DMS53 (cell line): ENCODE data around the gene KCTD1.

ENCODE experiments used
- DNase-seq: peaks from one replicate; lab custom pipeline; 2025; lab: John Stamatoyannopoulos, UW

Gene KCTD1

DNA sequence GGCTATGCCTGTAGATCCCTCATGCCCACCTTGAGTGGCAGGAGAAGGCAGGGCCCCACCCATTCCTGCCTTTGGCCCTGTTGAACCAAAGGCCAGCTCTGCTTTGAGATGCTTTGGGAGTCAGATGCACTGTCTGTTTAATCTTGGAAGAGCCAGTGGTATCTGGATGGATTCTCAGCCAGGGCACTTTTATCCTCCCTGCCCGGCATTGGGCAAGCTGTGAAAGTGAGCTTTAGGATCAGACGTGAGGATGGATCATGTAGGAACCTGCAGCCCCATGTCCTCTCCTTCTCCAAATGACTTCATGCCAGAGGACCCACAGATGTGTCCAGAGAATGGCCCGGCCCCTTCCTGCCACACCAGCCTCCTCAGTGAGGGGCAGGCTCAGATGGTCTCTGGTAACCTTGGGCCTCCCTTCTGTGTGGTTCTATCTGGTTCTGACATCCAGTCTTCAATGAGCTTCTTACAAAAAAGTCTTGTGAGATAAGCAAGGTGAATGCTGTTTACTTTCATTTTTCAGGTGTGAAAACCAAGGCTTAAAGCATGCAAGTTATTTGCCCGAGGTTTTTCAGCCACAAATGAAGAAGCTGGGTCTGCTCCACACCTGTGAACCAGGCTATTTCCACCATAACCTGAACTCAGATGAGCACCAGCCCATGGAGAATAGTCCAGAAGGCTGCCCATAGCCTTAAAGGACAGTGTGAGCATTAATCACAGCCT, 123.8 kb downstream of the KCTD1 start:
- no peak for DNase-seq

DNA sequence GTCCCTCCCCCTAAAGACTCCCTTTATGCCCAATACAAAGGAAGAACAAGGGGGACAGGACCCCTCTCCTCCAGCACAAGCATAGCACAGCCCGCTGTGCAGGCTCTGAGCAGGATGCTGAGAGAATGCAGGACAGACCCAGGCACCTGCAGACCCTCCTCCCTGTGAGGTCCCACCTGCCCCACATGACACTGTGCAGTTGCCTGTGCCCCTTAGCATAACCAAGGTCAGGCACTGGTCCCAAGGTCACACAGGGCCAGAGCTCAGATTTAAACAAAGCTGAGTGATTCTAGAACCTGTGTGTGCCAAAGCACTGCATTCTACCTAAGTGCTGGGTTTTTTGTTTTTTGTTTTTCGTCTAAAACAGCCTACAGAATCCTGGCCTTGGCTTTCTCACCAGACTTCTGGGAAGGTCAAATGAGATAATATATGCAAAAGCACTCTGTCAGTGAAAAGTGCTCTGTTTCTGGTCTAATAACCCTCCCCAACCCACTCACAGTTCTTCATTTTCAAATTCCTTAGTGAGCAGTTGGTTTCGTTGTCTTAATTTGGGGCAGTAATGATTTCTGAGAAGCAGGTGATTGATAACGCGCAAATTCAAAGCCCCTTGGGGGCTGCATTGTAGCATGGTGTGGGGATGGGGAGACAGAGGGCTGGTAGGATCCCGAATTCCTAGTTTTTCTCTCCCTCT, 125.7 kb downstream of the KCTD1 start:
- DNase-seq: no peak

DNA sequence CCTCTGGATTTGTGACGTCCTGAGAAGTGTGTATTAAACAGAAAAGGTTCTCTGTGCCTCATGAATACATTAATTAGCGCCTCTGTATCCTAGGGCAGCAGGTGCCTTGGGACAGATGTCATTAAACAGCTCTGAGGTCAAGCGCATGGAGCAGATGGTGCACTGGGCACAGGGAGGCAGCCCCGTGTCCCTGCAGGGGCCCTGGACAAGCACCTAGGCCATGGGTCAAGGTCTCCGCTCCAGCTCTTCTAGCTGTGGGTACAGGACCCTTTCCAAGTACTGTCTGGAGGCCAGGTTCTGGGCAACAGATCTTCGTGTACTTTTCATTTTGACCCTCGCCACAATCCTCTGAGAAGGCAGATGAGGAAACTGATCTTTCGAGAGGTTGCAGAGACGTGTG, 126.4 kb downstream of the KCTD1 start:
- DNase-seq: no peak

DNA sequence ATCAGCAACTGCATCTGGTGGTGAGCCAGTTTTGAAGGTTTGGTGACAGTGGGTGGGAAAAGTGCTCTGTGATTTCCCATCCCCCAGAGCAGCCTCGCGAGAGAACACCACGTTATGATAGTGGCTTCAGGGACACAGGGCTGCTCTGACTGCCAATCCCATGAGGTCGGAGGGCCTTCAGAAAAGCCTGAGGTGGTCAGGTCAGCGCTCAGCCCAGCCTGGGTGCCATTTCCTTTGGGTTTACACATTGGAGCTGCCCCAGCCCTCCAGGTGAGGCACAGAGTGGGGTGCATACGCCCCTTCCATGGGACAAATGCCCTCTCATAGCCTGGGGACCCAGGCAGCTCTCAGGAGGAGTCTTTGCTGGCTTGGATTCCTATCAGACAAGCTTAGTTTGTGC, 126.8 kb downstream of the KCTD1 start:
- DNase-seq: no peak

DNA sequence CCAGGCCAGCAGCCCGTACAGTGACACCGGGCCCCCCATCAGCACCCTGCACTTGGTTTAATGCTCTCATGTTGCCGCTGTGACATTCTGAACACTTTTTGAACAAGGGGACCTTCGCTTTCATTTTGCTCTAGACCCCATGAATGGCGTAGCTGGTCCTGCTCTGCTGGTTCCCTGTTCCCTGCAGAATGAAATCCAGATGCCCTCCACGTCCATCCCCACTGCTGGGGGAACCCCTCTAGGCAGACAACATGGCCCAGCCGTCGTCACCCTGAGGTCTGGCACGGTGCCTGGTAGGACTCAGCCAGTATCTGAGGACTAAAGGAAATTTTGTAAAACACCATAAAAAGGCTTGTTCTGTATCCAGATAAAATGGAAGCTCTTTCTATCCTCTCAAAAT, 128.6 kb downstream of the KCTD1 start:
- DNase-seq: no peak

DNA sequence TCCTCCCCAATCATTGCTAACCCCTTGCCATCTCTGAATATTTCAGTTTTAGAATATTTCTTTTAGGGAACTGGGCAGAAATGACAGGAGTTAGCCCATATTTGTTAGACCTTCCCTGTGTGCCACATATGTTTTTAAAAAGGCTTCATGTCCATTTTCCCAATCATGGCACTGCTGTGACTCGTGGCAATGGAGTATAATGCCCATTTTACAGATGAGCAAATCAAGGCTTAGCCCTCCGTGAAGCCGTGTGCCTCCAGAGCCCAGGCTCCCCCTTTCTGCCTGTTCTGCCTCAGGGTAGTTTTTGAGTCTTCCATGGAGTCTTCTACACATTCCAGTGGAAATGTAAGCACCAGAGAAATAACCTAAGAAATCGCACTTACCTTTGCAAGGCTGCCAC, 130.1 kb downstream of the KCTD1 start:
- no peak for DNase-seq

DNA sequence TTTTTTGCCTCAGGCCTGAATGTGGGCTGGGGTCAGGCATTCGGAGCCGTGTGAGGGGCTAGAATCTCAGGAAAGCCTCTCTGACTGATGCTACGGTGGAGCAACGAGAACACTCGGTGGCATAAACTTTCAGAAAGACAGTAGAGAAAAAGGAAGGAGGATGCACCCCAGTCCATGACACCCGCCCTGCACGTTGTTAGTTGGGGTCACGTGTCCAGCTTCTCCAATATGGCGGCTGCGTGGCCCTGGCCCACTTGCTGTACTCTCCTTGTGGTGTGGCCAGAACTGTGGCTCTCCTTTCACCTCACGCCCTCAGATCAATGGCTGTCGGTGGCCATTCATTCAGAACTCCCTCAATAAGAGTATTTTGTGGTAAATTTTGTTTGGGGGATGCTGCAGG, 131.2 kb downstream of the KCTD1 start:
- DNase-seq: no peak

DNA sequence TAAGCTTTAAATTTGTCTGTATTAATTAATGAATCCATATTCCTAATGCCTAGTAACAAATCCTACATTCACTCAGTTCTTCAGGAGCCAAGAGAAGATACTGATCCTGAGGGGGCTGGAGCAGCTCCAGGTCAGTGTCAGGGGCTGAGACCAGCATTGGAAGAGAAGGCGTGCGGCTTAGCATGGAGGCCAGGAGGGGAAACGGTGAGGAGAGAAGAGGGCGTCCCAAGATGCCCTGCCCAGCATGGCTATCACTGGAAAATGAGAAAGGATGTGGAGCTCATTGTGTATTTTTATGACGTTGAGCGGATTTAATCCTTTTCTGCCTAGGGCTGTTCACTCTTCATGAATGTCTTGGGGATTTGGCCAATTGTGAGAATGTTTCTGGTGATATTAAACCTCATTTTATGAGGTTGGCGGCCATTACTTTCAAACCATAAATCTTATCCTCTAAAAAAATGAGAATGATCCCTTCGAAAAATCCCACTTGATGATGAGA, 131.7 kb downstream of the KCTD1 start:
- no peak for DNase-seq

DNA sequence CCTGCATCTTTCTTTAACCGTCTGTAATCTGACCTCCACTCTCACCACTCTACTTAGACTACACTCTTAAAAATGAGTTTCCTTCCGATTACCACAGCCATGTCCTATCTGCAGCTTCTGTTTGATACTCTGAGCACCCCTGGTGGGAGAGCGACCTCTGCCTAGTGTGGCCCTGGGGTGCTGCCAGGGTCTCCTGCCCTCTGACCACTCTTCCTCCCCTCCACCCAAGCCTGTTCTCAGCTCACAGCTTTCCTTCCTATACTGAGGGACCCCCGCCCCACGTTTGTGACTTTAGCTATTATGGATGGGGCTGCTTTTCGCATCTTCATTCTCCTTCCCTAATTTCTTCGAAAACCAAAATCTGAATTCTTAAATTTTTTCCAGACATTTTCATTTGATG, 132.7 kb downstream of the KCTD1 start:
- no peak for DNase-seq

DNA sequence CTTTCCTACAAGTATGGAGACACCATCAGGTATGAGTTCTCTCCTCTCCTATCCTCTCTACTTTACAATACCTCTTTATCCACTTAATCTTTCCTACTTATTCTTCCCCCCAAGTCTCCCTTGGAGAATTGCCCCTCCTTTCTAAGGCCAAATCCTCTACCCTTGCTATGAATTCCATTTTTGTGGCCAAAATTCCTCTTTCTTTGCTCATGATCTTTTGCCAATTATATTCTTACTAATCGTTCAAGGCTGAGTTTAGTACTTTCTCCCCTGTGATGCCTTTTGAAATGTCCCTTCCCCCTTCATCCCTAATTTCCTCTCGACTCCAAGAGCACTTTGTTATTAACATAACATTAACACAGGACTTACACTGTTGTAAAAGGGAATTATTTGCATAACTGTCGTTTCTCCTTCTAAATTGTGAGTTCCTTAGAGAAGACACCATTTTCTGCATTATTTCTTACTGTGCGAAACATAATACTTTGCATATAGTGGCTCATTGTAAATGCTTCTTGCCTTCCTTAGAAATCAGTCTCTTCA, 133.4 kb downstream of the KCTD1 start:
- no peak for DNase-seq

DNA sequence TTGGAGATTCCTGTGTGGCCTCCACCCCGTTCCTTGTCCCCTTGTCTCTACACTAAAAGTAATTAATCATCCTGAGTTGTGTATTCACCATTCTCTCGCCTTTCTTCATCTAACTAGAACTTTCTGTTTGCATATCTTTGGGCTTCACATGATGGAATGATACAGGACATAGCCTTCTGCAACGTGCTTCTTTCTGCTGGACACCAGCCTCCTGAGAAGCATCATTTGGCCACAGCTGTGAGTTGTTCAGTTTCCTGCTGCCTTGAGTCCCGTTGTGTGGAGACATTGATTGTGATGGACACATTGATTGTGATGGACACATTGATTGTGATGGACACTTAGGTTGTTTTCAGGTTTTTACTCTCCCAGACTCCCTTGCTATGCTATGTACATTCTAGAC, 139.3 kb downstream of the KCTD1 start:
- no peak for DNase-seq

DNA sequence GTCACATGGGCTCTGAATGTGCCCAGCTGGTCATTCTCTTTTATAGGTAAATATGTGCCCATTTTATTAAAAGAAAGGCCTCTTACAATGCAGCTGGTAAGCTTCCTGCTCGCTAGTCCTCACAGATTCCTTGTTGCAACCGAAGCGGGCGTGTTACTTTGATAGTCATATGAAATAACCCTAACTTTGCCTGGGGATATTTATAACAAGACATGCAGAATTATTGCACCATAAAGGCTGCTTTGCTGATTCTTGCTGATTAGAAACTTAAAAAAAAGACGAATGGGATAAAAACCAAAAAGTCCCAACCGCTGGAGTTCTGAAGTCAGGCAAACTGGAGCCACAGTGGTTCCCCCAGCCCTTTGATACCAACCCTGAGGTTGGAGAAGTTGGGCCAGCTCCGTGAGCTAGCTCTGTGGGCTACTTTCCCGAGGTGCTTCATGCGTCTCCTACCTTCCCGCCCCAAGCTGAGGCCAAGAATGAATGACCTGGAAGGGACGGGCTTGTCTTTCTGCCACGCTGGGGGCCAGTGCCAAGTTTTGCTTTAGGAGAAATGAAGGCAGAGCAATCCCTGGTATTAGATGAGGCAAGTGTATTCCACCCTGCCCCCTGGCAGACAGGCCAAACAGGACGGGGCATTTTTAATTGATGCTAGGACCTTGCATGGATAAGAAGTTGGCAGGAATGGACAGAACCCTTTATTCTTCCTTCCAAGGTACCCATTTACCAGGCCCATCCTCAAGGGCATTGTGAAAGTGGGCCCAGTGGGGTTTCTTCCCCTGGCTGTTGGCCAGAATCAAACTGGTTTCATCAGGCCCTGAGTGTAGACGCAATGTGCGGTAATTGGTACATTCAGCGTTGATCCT, 140.4 kb downstream of the KCTD1 start:
- DNase-seq: no peak

DNA sequence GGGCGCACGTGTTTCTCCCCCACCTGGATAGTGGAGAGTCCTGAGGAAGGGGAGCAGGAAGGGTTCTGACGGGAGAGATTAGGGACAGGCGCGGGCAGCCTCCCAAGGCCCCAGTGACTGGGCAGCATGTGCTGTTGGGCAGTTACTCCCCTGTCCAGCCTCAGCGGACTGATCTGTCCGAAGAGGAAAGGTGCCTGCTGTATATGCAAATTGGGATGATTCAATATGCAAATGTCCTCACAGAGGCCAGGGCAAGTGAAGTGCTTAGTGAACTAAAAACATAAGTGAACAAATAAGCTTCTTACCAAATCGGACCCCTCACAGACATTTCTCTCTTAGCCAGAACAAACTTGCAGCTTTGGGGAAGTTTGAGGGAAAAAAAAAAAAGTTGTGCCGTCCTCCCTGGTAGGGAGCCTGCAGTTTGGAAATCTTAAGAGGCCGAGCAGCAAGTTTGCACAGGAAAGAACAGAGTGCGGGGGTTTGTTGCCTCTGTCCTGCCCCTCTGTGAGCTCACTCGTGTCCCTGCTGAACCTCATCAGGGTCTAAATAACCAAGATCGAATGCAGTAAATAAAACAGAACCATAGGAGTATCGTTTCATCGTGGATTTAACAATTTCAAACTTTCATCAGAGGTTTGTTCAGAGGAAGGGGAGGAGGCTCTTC, 141.4 kb downstream of the KCTD1 start:
- DNase-seq: no peak

DNA sequence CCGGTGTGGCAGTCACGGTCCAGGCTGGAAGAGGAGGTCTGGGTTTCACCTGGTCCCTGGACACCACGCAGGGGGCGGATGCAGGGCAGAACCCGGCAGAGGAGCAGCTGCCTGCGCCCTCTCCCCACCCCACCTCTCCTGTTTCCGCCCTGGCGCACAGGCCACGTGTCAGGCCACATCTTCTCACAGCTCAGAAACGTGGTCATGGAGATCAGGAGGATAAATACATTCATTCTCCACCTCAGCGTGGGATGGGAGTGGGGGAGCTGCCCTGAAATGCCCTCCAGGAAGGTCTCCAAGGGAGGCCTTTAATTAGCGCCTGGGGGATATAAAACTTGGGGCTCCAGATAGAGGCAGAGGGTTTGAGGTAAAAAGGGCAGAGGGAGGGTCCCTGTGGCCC, 142.0 kb downstream of the KCTD1 start:
- no peak for DNase-seq

DNA sequence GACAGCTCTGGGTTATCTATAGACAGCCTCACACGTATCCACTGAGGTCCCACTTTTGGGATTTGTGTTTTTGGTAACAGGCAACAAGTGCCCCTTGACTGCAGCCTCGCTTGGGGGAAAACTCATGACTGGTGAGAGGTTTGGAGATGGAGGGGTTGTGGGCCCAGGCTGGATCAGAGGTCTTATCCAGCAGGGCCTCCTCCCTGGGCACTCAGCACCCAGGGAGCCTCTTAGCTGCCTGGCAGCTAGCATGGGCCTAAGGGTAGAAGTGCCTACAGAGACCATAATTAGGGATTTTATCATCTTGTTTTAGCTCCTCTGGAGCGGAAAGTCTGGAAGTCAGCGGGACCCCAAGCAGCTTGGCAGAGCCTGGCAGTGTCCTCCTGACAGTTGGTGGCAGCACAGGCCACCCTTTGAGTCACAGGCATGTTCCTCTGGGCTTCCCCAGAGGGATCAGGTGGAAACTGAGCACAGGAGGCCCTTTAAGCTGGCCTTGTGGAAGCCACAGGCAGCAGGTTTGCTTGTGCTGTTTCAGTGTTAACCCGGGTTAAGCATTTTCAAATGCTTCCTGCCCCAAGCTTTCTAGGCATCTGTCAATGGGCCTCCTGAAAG, 143.1 kb downstream of the KCTD1 start:
- DNase-seq: peak; percentile 74
